Gastrocnemius medialis (tissue), 4 donors: ENCODE data around the gene ZMYM1. TPM values are rescaled to one million over a fixed set of nuclear protein-coding genes. Genes with fewer than 3 reads are reported as not detected.

ENCODE experiments used
- ATAC-seq, 2 donors: fragments of 150-250 bp; one replicate each; pipeline ENCODE4 v1.9.1; 2016
- DNase-seq, 2 donors: peaks; one replicate each; pipeline ENCODE4 v3.0.0-alpha.2; 2019
- H3K27ac ChIP-seq, 4 donors: fragments of 200-600 bp; sonication (generic); 1 replicate in 1 of 4; 2 replicates in 3 of 4; pipeline ENCODE4 v1.5.1; 2016 to 2018; ENCODE audit warnings: mild to moderate bottlenecking in 2 of 4, moderate library complexity in 1 of 4
- H3K27me3 ChIP-seq, 3 donors: fragments of 200-600 bp; sonication (generic) in 2 of 3; 1 replicate in 1 of 3; 2 replicates in 2 of 3; pipeline versions ENCODE4 v1.5.1 to v1.6.0; 2016 to 2019; ENCODE audit warnings: mild to moderate bottlenecking in 1 of 3, moderate library complexity in 1 of 3
- H3K36me3 ChIP-seq, 2 donors: fragments of 200-600 bp; sonication (generic) in 1 of 2; one replicate each; pipeline ENCODE4 v1.5.1; 2017 to 2018
- H3K4me1 ChIP-seq, 2 donors: fragments of 200-600 bp; sonication (generic) in 1 of 2; one replicate each; pipeline ENCODE4 v1.5.1; 2016 to 2017; ENCODE audit warnings: mild to moderate bottlenecking in 2 of 2
- H3K4me3 ChIP-seq, 4 donors: fragments of 200-600 bp; sonication (generic) in 3 of 4; 1 replicate in 1 of 4; 2 replicates in 3 of 4; pipeline ENCODE4 v1.5.1; 2016 to 2019; ENCODE audit warnings: mild to moderate bottlenecking in 2 of 4
- H3K9me3 ChIP-seq, 3 donors: fragments of 200-600 bp; sonication (generic) in 2 of 3; 1 replicate in 1 of 3; 2 replicates in 2 of 3; pipeline ENCODE4 v1.5.1; 2016 to 2019
- CTCF ChIP-seq, 5 experiments: fragments of 450-650 bp in 3 of 5; fragments of 200-600 bp in 2 of 5; sonication (generic) in 2 of 5; IDR thresholded peaks in 4 of 5; conservative IDR thresholded peaks in 1 of 5; 1 replicate in 4 of 5; 2 replicates in 1 of 5; pipeline ENCODE4 v1.5.1; 2016 to 2019; ENCODE audit warnings: antibody characterized with exemption in 5 of 5, mild to moderate bottlenecking in 3 of 5, moderate library complexity in 3 of 5
- POLR2A ChIP-seq, 2 donors: fragments of 450-650 bp; IDR thresholded peaks; one replicate each; pipeline ENCODE4 v1.6.1; 2017; ENCODE audit warnings: antibody characterized with exemption in 2 of 2, mild to moderate bottlenecking in 2 of 2, moderate library complexity in 2 of 2
- in situ Hi-C, 4 donors: fragments of 200-750 bp; cut with MboI; loops; one replicate each; pipeline versions ENCODE4 v1.15.0 to v1.8.0; 2017; ENCODE audit warnings: low sequenced_read_pairs in 4 of 4
- intact Hi-C: fragments of 100-400 bp; cut with DNase I; formaldehyde crosslinking; loops from one replicate; pipeline ENCODE4 v1.15.1; 2023; ENCODE audit warnings: low total_unique reads
- total RNA-seq, 4 donors: library from RNA; depleted of rRNA; stranded (reverse); fragments of >200 nt; gene quantifications; one replicate each; pipeline versions ENCODE4 v1.1.0 to v1.2.3, GENCODE V29; 2016

ZMYM1 gene
- total RNA-seq, 4 donors from 2014 or later, result 1.8 to 7.6 (median 3.6) TPM

GRCh38 chr1:35080171-35080854 is 1.1 kb downstream of the ZMYM1 start:
- Histone ChIP-seq H3K27ac (peak overlapping the region; percentile 76 to 80 (median 80)), H3K36me3 (no peaks in the 10 kb centered on the region), H3K27me3 (no peaks in the 10 kb centered on the region), H3K9me3 (no peaks in the 10 kb centered on the region), H3K4me3 (peak overlapping the region; percentile 59 to 80 (median 71)), H3K4me1 (peaks cover 12 to 15% of the 10 kb centered on the region in 2 donors)
- TF ChIP-seq CTCF (IDR thresholded peaks at IDR 0.05 in 4 of 5, conservative IDR thresholded peaks at IDR 0.05 in 1 of 5) (no peak), POLR2A (IDR thresholded peaks at IDR 0.05) (no peak)
- ATAC-seq (peak in 1 of 2 donors; percentile 55), DNase-seq (no peak)
- intact Hi-C loops (no loop called here), in situ Hi-C loops (no loop called here)

GRCh38 chr1:35085421-35085820 is 6.2 kb downstream of the ZMYM1 start:
- Histone ChIP-seq H3K27ac (no peak overlapping the region), H3K4me3 (no peak overlapping the region), H3K4me1 (peaks cover 4% of the 10 kb centered on the region in 2 donors), H3K36me3 (no peaks in the 10 kb centered on the region), H3K27me3 (no peaks in the 10 kb centered on the region), H3K9me3 (no peaks in the 10 kb centered on the region)
- in situ Hi-C loops, result no loop called here
- ATAC-seq (no peak), DNase-seq (no peak)
- intact Hi-C loops, result no loop called here
- no peak for TF ChIP-seq POLR2A (IDR thresholded peaks at IDR 0.05)
- no peak for TF ChIP-seq CTCF (IDR thresholded peaks at IDR 0.05 in 4 of 5, conservative IDR thresholded peaks at IDR 0.05 in 1 of 5)

DNA sequence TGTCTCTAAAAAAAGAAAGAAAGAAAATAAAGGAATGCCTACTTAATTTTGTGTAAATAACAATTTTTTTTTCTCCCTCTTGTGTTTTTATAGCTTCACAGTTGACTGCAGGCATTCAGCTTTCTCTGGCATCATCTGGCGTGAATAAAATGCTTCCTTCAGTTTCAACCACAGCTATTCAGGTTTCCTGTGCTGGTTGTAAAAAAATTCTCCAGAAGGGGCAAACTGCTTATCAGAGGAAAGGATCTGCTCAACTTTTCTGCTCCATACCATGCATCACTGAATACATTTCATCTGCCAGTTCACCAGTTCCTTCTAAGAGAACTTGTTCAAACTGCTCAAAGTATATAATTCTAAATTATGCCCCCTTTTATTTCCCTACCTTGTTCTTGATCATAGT is 18.0 kb downstream of the ZMYM1 start:
- Histone ChIP-seq H3K4me1 (no peaks in the 10 kb centered on the region), H3K27me3 (no peaks in the 10 kb centered on the region), H3K4me3 (no peak overlapping the region), H3K27ac (no peak overlapping the region), H3K9me3 (no peaks in the 10 kb centered on the region), H3K36me3 (peaks cover 0 to 53% of the 10 kb centered on the region in 2 donors)
- in situ Hi-C loops (loop anchor here in 1 of 4 donors (10.0 kb wide), 1 partner anchor 62 kb away; the partner anchor contains the start of gene ZMYM6), intact Hi-C loops (no loop called here)
- no peak for TF ChIP-seq POLR2A (IDR thresholded peaks at IDR 0.05)
- no peak for TF ChIP-seq CTCF (IDR thresholded peaks at IDR 0.05 in 4 of 5, conservative IDR thresholded peaks at IDR 0.05 in 1 of 5)
- DNase-seq (no peak), ATAC-seq (no peak)

DNA sequence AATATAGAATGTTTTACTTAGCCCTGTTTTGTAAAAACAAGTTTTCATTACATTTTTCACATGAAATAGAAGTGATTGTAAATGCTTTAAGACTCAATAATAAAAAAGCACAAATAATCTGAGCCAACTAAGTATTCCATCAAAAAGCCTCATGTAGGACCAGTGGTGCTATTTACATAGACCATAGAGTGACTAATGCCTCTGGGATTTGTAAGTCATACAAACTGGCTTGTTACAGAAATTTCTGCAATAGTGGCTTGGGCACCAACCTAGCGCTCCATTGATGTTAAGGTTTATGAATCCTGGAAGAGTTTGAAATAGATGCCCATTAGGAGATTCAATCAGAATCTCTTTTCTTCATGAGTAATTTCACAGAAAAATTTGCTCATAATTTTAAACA is 31.9 kb downstream of the ZMYM1 start:
- intact Hi-C loops, result no loop called here
- TF ChIP-seq POLR2A (IDR thresholded peaks at IDR 0.05) (no peak), CTCF (IDR thresholded peaks at IDR 0.05 in 4 of 5, conservative IDR thresholded peaks at IDR 0.05 in 1 of 5) (no peak)
- Histone ChIP-seq H3K27ac (no peak overlapping the region), H3K9me3 (no peaks in the 10 kb centered on the region), H3K4me1 (no peaks in the 10 kb centered on the region), H3K36me3 (peaks cover 0 to 13% of the 10 kb centered on the region in 2 donors), H3K4me3 (no peak overlapping the region), H3K27me3 (no peaks in the 10 kb centered on the region)
- DNase-seq (no peak), ATAC-seq (no peak)
- in situ Hi-C loops, result no loop called here
